Trophoblast cell (in vitro differentiated cells and primary cell): ENCODE results near the gene PHACTR1.

Experiments used
- DNase-seq, 2 donors: peaks; one replicate each; pipeline ENCODE4 v3.0.0-alpha.2; 2016
- H2AFZ ChIP-seq: 2 replicates; pipeline ENCODE4 v1.6.1; 2013; ENCODE audit warnings: low read length, moderate library complexity, mild to moderate bottlenecking; ENCODE audit not compliant: insufficient read depth, poor library complexity
- H2AK5ac ChIP-seq: 2 replicates; pipeline ENCODE4 v1.6.1; 2013; ENCODE audit warnings: mild to moderate bottlenecking, low read length
- H2BK120ac ChIP-seq: 2 replicates; pipeline ENCODE4 v1.6.1; 2013; ENCODE audit warnings: low read length, mild to moderate bottlenecking, moderate library complexity; ENCODE audit not compliant: insufficient read depth, poor library complexity
- H2BK12ac ChIP-seq: 2 replicates; pipeline ENCODE4 v1.6.1; 2013; ENCODE audit warnings: mild to moderate bottlenecking, low read length, moderate library complexity
- H2BK5ac ChIP-seq: 2 replicates; pipeline ENCODE4 v1.6.1; 2013; ENCODE audit warnings: low read length, low read depth, moderate library complexity, mild to moderate bottlenecking; ENCODE audit not compliant: poor library complexity
- H3K14ac ChIP-seq: 2 replicates; pipeline ENCODE4 v1.6.1; 2013; ENCODE audit warnings: mild to moderate bottlenecking, low read length
- H3K18ac ChIP-seq: 2 replicates; pipeline ENCODE4 v1.6.1; 2013; ENCODE audit warnings: mild to moderate bottlenecking, low read length
- H3K23ac ChIP-seq: 2 replicates; pipeline ENCODE4 v1.6.1; 2013; ENCODE audit warnings: low read length
- H3K27ac ChIP-seq: 2 replicates; pipeline ENCODE4 v1.5.1; 2013; ENCODE audit warnings: low read depth, mild to moderate bottlenecking, inconsistent platforms, low read length, moderate library complexity
- H3K27me3 ChIP-seq: 2 replicates; pipeline ENCODE4 v1.6.1; 2013; ENCODE audit warnings: inconsistent platforms, mild to moderate bottlenecking, low read length, moderate library complexity; ENCODE audit not compliant: insufficient read depth
- H3K36me3 ChIP-seq, 2 experiments: 1 replicate in 1 of 2; 2 replicates in 1 of 2; pipeline ENCODE4 v1.6.1; 2013; ENCODE audit warnings: low read length in 2 of 2, mild to moderate bottlenecking in 2 of 2, moderate library complexity in 1 of 2; ENCODE audit not compliant: insufficient read depth in 2 of 2, control insufficient read depth in 1 of 2
- H3K4ac ChIP-seq: 2 replicates; pipeline ENCODE4 v1.6.1; 2013; ENCODE audit warnings: low read depth, mild to moderate bottlenecking, low read length, moderate library complexity
- H3K4me1 ChIP-seq, 2 experiments: 1 replicate in 1 of 2; 2 replicates in 1 of 2; pipeline ENCODE4 v1.6.1; 2013; ENCODE audit warnings: low read length in 2 of 2, mild to moderate bottlenecking in 2 of 2, moderate library complexity in 1 of 2; ENCODE audit not compliant: insufficient read depth in 2 of 2, control insufficient read depth in 1 of 2
- H3K4me2 ChIP-seq: 2 replicates; pipeline ENCODE4 v1.6.1; 2013; ENCODE audit warnings: inconsistent platforms, mild to moderate bottlenecking, low read length, moderate library complexity
- H3K4me3 ChIP-seq: 2 replicates; pipeline ENCODE4 v1.5.1; 2013; ENCODE audit warnings: mild to moderate bottlenecking, low read depth, low read length, inconsistent platforms
- H3K79me1 ChIP-seq: one replicate; pipeline ENCODE4 v1.6.1; 2013; ENCODE audit warnings: low read length
- H3K79me2 ChIP-seq: 2 replicates; pipeline ENCODE4 v1.6.1; 2013; ENCODE audit warnings: low read length, mild to moderate bottlenecking; ENCODE audit not compliant: control insufficient read depth, insufficient read depth, poor library complexity
- H3K9ac ChIP-seq: 2 replicates; pipeline ENCODE4 v1.6.1; 2013; ENCODE audit warnings: mild to moderate bottlenecking, low read length
- H3K9me3 ChIP-seq: 2 replicates; pipeline ENCODE4 v1.6.1; 2013; ENCODE audit warnings: low read depth, mild to moderate bottlenecking, control low read depth, inconsistent platforms, low read length; ENCODE audit not compliant: insufficient read depth
- H4K12ac ChIP-seq: 2 replicates; pipeline ENCODE4 v1.6.1; 2013; ENCODE audit warnings: low read depth, mild to moderate bottlenecking, low read length, moderate library complexity
- H4K8ac ChIP-seq: 2 replicates; pipeline ENCODE4 v1.6.1; 2013; ENCODE audit warnings: low read depth, mild to moderate bottlenecking, low read length, moderate library complexity
- H4K91ac ChIP-seq: one replicate; pipeline ENCODE4 v1.6.1; 2013; ENCODE audit warnings: low read depth, mild to moderate bottlenecking, low read length, moderate library complexity
- WGBS: extraction: QIAGEN DNeasy Blood & Tissue Kit; methylation state at CpG from one replicate; pipeline ENCODE4 v1.1.7; 2013; ENCODE audit warnings: missing lambda C conversion rate; ENCODE audit not compliant: insufficient read length, insufficient coverage; ENCODE audit errors: extremely low coverage; 5-methylcytosine and 5-hydroxymethylcytosine counted together

The PHACTR1 gene

DNA sequence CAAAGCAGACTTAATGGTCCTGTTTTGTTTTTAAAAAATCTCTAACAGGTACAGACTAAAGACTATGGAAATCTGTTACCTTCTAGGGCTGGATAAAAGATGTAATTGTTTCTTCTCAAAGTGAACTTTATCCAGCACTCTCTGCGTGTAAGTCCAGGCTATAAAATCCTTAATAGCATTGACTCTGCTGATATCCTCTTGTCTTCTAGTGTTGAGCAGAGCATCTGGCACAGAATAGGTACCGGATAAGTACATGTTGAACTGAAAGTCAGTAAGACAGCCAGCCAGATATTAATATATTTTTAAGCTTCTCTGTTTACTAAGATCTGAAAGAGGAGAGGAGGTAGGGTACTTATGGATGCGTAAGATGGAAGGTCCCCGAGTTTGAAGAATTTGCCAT, 349.5 kb downstream of the PHACTR1 start:
- Histone ChIP-seq H4K12ac (no peak overlapping the region), H2AFZ (no peak overlapping the region), H4K91ac (no peak overlapping the region), H3K23ac (no peak overlapping the region), H3K9me3 (no peaks in the 10 kb centered on the region), H3K9ac (no peak overlapping the region), H2BK120ac (no peak overlapping the region), H3K18ac (no peak overlapping the region), H2BK5ac (no peak overlapping the region), H3K14ac (no peak overlapping the region), H3K27me3 (no peaks in the 10 kb centered on the region), H3K4me2 (no peak overlapping the region), H3K4me1 (no peaks in the 10 kb centered on the region), H3K36me3 (no peaks in the 10 kb centered on the region), H3K27ac (no peak overlapping the region), H3K79me1 (no peaks in the 10 kb centered on the region), H3K4ac (no peak overlapping the region), H2BK12ac (no peak overlapping the region), H4K8ac (no peak overlapping the region), H3K79me2 (no peaks in the 10 kb centered on the region), H2AK5ac (no peak overlapping the region), H3K4me3 (no peak overlapping the region)
- WGBS: no CpG with 5 or more reads among the region's 4 CpGs
- no peak for DNase-seq

- H3K18ac ChIP-seq: no peak overlapping the region
- H3K79me2 ChIP-seq: no peaks in the 10 kb centered on the region
- no peaks in the 10 kb centered on the region for H3K4me1 ChIP-seq
- no CpG with 5 or more reads among the region's 1 CpG for WGBS
- DNase-seq: no peak
- no peak overlapping the region for H4K12ac ChIP-seq
- H3K4ac ChIP-seq: no peak overlapping the region
- no peak overlapping the region for H3K14ac ChIP-seq
- H3K79me1 ChIP-seq: no peaks in the 10 kb centered on the region
- H3K27me3 ChIP-seq: no peaks in the 10 kb centered on the region
- H4K91ac ChIP-seq: no peak overlapping the region
- H2AK5ac ChIP-seq: no peak overlapping the region
- no peak overlapping the region for H2AFZ ChIP-seq
- no peaks in the 10 kb centered on the region for H3K36me3 ChIP-seq
- H3K9ac ChIP-seq: no peak overlapping the region
- H3K27ac ChIP-seq: no peak overlapping the region
- no peak overlapping the region for H4K8ac ChIP-seq
- no peak overlapping the region for H2BK120ac ChIP-seq
- no peak overlapping the region for H3K4me2 ChIP-seq
- H3K9me3 ChIP-seq: no peaks in the 10 kb centered on the region
- H2BK5ac ChIP-seq: no peak overlapping the region
- no peak overlapping the region for H3K4me3 ChIP-seq
- no peak overlapping the region for H2BK12ac ChIP-seq
- H3K23ac ChIP-seq: no peak overlapping the region
These were observed 350.3 kb downstream of the PHACTR1 start for GRCh38 chr6:13066820-13067219.

- no CpG with 5 or more reads among the region's 12 CpGs for WGBS
- Histone ChIP-seq H3K27me3 (no peaks in the 10 kb centered on the region), H3K79me1 (no peaks in the 10 kb centered on the region), H4K91ac (no peak overlapping the region), H3K27ac (no peak overlapping the region), H2AK5ac (no peak overlapping the region), H3K4me3 (no peak overlapping the region), H3K14ac (no peak overlapping the region), H4K12ac (no peak overlapping the region), H2AFZ (no peak overlapping the region), H3K18ac (no peak overlapping the region), H3K23ac (no peak overlapping the region), H2BK12ac (no peak overlapping the region), H3K4me2 (no peak overlapping the region), H3K36me3 (no peaks in the 10 kb centered on the region), H2BK5ac (no peak overlapping the region), H4K8ac (no peak overlapping the region), H3K79me2 (no peaks in the 10 kb centered on the region), H3K9me3 (no peaks in the 10 kb centered on the region), H2BK120ac (no peak overlapping the region), H3K4me1 (no peaks in the 10 kb centered on the region), H3K9ac (no peak overlapping the region), H3K4ac (no peak overlapping the region)
- no peak for DNase-seq
These were observed 352.1 kb downstream of the PHACTR1 start for GRCh38 chr6:13068586-13069210.

- Histone ChIP-seq H3K18ac (no peak overlapping the region), H3K14ac (no peak overlapping the region), H3K79me1 (no peaks in the 10 kb centered on the region), H2BK120ac (no peak overlapping the region), H3K9ac (no peak overlapping the region), H3K27ac (no peak overlapping the region), H3K36me3 (no peaks in the 10 kb centered on the region), H3K4me1 (no peaks in the 10 kb centered on the region), H4K91ac (no peak overlapping the region), H2AK5ac (no peak overlapping the region), H2BK5ac (no peak overlapping the region), H3K79me2 (no peaks in the 10 kb centered on the region), H2BK12ac (no peak overlapping the region), H3K27me3 (no peaks in the 10 kb centered on the region), H3K4me3 (no peak overlapping the region), H2AFZ (no peak overlapping the region), H3K23ac (no peak overlapping the region), H3K9me3 (no peaks in the 10 kb centered on the region), H3K4me2 (no peak overlapping the region), H4K8ac (no peak overlapping the region), H3K4ac (no peak overlapping the region), H4K12ac (no peak overlapping the region)
- DNase-seq: no peak
- no CpG with 5 or more reads among the region's 6 CpGs for WGBS
These were observed 355.2 kb downstream of the PHACTR1 start for GRCh38 chr6:13071550-13072345.
